Activated gamma-delta T cell (primary cell): ENCODE results near the gene MFRP.

Source experiments
- DNase-seq: peaks from one replicate; lab custom pipeline; 2025; lab: John Stamatoyannopoulos, UW

Gene MFRP

DNA sequence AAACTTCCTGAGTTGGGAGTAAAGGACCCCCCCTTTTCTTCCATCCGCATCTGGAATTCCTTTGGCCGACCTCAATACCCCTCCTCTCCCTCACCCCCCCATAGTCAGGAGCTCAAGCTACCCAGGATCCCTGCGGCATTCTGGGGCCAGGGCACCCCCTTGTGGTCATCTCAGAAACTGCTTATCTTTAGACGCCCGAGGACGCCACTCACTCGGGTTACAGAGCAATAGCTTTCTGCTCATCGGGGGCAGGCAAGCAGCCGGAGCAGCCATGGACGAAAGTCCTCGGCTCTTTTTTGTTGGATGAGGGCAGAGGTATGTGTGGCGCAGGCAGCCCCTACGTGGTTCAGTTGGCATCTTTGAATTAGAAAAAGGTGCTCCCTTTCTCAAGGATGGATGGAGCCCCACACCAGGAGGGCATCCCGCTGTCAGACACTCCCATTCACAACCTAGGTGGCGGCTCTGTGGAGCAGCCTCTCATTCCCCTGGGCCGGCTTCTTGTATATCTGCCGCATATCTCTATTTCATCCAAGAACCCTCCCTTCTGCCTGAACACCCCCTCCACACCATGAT is 8.1 kb downstream of the MFRP start:
- no peak for DNase-seq

GRCh38 chr11:119337581-119338317 is 8.8 kb downstream of the MFRP start:
- no peak for DNase-seq

GRCh38 chr11:119336744-119337469 is 9.6 kb downstream of the MFRP start:
- DNase-seq = no peak

DNA sequence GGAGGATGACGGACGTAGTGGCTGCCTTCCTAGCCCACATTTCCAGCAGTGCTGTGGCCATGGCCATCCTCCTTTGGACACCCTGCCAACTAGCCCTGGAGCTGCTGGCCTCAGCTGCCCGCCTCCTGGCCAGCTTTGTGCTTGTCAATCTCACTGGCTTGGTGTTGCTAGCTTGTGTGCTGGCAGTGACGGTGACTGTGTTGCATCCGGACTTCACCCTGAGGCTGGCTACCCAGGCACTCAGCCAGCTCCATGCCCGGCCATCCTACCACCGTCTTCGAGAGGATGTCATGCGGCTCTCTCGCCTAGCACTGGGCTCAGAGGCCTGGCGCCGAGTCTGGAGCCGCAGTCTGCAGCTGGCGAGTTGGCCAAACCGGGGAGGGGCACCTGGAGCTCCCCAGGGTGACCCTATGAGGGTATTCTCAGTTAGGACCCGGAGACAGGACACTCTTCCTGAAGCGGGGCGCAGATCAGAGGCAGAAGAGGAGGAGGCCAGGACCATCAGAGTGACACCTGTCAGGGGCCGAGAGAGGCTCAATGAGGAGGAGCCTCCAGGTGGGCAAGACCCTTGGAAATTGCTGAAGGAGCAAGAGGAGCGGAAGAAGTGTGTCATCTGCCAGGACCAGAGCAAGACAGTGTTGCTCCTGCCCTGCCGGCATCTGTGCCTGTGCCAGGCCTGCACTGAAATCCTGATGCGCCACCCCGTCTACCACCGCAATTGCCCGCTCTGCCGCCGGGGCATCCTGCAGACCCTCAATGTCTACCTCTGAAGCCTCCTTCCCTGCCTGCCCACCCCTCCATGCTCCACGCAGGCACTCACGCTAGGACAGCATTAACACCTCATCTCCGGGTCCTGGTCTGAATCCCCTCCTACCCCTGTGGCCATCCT is 10.6 kb downstream of the MFRP start:
- no peak for DNase-seq

DNA sequence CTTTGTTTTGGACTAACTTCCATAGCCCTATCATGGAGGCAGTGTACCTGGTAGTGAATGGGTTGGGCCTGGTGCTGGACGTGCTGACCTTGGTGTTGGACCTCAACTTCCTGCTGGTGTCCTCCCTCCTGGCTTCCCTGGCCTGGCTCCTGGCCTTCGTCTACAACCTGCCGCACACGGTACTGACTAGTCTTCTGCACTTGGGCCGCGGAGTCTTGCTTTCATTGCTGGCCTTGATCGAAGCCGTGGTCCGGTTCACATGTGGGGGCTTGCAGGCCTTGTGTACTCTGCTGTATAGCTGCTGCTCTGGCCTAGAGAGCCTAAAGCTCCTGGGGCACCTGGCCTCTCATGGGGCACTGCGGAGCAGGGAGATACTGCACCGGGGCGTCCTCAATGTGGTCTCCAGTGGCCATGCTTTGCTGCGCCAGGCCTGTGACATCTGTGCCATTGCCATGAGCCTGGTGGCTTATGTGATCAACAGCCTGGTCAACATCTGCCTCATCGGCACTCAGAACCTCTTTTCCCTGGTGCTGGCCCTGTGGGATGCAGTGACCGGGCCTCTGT is 11.3 kb downstream of the MFRP start:
- no peak for DNase-seq

- peak; percentile 44 for DNase-seq
These were observed 12.2 kb downstream of the MFRP start, which contains the start of gene RNF26 for GRCh38 chr11:119334174-119334930. TSS of gene RNF26 (plus strand) at chr11:119334527. CDS start at chr11:119335123, 596 bp downstream.

- DNase-seq = no peak
These were observed 14.3 kb downstream of the MFRP start for GRCh38 chr11:119332111-119332765.

DNA sequence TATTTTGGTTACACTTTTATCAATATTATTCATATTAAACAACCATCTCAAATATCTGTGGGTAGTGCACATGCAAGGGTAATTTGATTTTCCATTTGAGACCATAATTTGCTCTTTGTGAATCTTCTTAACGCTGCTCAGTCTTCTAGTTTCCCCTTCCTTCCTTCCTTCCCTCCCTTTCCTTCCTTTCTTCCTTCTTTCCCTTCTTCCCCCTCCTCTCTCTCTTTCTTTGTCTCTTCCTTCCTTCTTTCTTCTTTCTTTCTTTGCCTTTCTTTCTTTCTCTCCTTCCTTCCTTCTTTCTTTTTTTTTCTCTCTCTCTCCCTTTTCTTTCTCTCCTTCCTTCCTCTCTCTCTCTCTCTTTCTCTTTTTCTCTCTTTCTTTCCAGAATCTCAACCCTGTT is 16.3 kb downstream of the MFRP start:
- no peak for DNase-seq

GRCh38 chr11:119329320-119329719 is 17.2 kb downstream of the MFRP start:
- DNase-seq = no peak

DNA sequence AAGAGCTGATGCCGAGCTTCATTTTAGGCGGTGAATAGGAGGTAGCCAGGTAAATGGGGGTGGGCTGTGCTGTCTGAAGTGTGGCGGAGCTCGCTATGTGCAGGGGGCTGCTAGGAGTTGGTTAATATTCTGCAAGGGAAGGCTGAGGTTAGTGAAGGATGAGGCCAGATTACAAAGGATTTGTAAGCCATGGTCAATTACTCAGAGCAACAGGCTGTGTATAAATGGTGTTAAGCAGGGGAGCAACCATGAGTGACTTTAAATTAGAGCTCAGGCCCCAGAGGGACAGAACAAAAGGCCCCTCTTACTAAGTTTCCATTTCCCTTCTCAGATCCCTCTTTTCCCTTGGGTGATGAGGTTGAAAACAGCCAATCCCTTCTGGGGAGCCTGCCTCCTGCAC is 22.3 kb downstream of the MFRP start:
- no peak for DNase-seq

- no peak for DNase-seq
These were observed 22.9 kb downstream of the MFRP start for GRCh38 chr11:119323532-119324033.

GRCh38 chr11:119322921-119323531 is 23.5 kb downstream of the MFRP start:
- no peak for DNase-seq

GRCh38 chr11:119322360-119322739 is 24.2 kb downstream of the MFRP start:
- DNase-seq = no peak

- DNase-seq = peak; percentile 41
These were observed 25.6 kb downstream of the MFRP start for GRCh38 chr11:119320776-119321524.

GRCh38 chr11:119320240-119320775 is 26.2 kb downstream of the MFRP start:
- no peak for DNase-seq

DNA sequence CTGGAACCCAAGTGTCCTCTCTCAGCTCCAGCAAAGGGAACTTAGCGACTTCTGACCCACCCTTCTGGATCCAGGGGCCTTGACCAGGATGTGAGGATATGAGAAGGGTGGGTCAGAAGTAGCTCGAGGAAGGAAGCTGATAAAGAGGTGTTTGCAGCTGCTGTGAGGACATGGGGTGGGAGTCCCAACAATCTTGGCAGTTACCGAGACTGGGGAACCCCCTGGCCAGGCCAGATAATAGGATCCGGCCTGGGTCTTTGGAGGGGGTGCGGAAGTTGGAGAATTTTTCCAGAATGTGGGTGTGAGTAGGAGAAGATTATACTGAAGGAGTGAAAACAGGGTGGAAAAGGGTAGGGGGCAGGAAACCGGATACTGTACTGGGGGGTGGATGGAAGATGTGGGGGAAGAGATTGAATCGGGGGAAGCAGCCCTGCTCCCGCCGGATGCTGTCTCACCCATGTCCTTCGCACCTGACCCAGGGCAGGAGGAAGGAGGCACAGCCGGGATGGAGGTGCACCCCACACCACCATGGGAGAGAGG is 26.7 kb downstream of the MFRP start:
- no peak for DNase-seq

DNA sequence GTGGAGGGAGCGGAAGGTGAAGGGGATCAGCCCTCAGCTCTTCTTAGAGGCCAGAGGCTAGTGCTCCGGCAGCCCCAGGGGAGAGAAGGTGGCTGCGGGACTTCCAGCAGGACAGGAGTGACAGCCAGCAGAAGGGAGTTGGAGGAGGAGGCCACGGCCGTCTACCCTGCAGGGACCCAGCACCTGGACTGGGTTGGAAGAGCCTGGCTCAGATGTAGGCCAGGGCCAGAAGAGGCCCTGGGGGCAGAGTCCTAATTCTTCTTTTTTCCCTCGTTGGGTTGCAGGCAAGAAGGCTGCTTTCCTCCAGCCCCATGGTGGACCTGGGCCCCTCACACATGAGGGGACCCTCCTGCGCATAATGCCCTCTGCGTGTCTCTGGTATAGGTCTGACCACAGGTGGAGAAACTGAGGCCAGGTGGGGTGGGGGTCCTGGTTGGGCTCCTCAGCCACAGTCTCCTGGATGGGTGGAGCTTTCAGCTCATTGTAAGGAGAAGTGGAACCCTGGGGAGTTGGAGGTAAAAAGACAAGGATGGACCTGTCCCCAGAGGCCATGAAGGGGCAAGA is 27.3 kb downstream of the MFRP start:
- DNase-seq = no peak
